NB4 (cell line): Measurements from ENCODE around the gene PLA2G6.

ENCODE experiments used
- DNase-seq: peaks from one replicate; pipeline ENCODE4 v3.0.0; 2010; ENCODE audit warnings: low read depth
- H3K4me3 ChIP-seq: one replicate; pipeline ENCODE4 v1.5.1; 2011; ENCODE audit warnings: mild to moderate bottlenecking, low read depth, low read length, moderate library complexity
- CTCF ChIP-seq: IDR thresholded peaks from one replicate; pipeline ENCODE4 v1.5.1; 2012; ENCODE audit warnings: low read depth, low read length
- MYC ChIP-seq: IDR thresholded peaks from 2 replicates; pipeline ENCODE4 v1.6.1; 2011; ENCODE audit warnings: low read depth, low read length
- POLR2A ChIP-seq: IDR thresholded peaks from 2 replicates; pipeline ENCODE4 v1.6.1; 2011; ENCODE audit warnings: mild to moderate bottlenecking; ENCODE audit not compliant: insufficient read length; ENCODE audit errors: extremely low read depth
- TF ChIP-seq, protein P1 (sequence below): IDR thresholded peaks from 2 replicates; pipeline ENCODE4 v1.6.1; 2011; ENCODE audit warnings: low read depth, low read length

Gene PLA2G6

DNA sequence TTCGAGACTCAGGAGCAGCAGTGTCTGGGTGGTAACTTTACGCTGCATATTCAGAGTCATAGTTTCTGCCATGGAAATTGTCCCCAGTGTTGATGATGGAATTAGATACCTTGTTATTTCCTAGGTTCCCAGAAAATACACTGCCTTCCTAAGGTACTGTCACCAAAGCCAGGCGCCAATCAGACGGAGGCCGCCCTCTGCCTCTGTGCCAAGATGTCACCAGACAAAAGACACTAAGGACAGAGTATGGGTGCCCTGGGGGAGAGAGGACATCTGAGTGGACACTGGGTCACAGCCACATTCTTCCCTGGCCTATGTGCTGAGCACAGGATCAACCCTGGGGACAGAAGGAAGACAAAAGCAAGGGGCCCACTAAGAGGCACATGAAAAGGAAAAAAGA, 11.2 kb downstream of the PLA2G6 start:
- DNase-seq: no peak
- no peak for TF ChIP-seq POLR2A
- TF ChIP-seq, protein P1, sequence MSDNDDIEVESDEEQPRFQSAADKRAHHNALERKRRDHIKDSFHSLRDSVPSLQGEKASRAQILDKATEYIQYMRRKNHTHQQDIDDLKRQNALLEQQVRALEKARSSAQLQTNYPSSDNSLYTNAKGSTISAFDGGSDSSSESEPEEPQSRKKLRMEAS: no peak
- no peak for TF ChIP-seq MYC
- TF ChIP-seq CTCF: no peak
- no peak overlapping the region for H3K4me3 ChIP-seq

DNA sequence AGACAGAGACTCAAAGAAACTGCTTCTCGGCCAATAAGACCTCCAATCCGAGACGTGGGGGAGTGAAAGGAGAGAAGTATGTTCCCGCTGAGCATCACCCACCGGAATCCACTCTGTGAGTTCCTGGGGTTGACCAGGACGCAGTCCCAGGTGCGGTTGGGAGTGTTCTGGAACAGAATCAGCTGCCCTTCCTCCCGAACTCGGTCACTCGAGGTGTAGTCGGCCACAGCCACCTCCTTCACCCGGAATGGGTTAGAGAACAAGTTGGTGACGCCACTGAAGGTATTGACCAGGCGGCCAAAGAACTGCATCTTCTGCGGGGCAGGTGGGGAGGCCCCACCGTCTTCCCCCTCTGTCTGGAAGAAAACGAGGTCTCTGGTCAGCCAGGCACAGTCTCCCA, 12.5 kb downstream of the PLA2G6 start:
- no peak for DNase-seq
- no peak overlapping the region for H3K4me3 ChIP-seq
- TF ChIP-seq MYC (no peak), POLR2A (no peak), CTCF (no peak)
- TF ChIP-seq, protein P1: no peak

DNA sequence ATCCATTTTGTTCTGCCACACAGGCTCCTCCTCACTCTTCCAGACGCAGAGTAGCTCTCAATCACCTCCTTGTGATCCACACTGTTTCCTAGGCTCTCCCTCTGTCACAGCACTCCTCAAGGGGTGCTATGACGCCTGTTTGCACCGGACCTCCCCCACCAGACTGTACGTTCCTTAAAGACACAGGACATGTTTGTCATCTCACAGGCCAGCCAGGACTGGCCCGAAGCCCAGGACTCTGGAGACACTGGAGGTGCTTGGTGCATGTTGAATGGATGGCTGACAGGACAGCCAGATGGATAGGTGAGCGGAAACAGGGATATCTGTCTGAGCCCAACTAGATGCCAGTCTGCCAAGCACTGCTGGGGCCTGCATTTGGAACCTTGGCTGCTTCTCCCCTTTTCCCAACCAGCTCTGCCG, 13.6 kb downstream of the PLA2G6 start:
- no peak overlapping the region for H3K4me3 ChIP-seq

GRCh38 chr22:38165922-38166593, 15.6 kb downstream of the PLA2G6 start:
- no peak for TF ChIP-seq POLR2A
- TF ChIP-seq, protein P1: no peak
- TF ChIP-seq MYC: no peak
- TF ChIP-seq CTCF: no peak
- no peak for DNase-seq
- no peak overlapping the region for H3K4me3 ChIP-seq

More for the DNA sequence above, 13.6 kb downstream of the PLA2G6 start:
- TF ChIP-seq, protein P1: no peak
- TF ChIP-seq MYC (no peak), CTCF (no peak), POLR2A (no peak)
- no peak for DNase-seq

- no peak for TF ChIP-seq MYC
- TF ChIP-seq, protein P1: no peak
- no peak for TF ChIP-seq POLR2A
- no peak for TF ChIP-seq CTCF
- DNase-seq: no peak
- no peak overlapping the region for H3K4me3 ChIP-seq
Measured at GRCh38 chr22:38164551-38164918, 17.1 kb downstream of the PLA2G6 start.

- no peak for DNase-seq
- H3K4me3 ChIP-seq: no peak overlapping the region
- no peak for TF ChIP-seq POLR2A
- TF ChIP-seq, protein P1: no peak
- TF ChIP-seq CTCF: no peak
- TF ChIP-seq MYC: no peak
Measured at GRCh38 chr22:38163844-38164550, 17.6 kb downstream of the PLA2G6 start.
